OCI-M2 (cell line): ENCODE results near the gene MFNG.

Source experiments
- DNase-seq: peaks from one replicate; lab custom pipeline; 2025; ENCODE audit not compliant: unreplicated experiment; lab: John Stamatoyannopoulos, UW

The MFNG gene

DNA sequence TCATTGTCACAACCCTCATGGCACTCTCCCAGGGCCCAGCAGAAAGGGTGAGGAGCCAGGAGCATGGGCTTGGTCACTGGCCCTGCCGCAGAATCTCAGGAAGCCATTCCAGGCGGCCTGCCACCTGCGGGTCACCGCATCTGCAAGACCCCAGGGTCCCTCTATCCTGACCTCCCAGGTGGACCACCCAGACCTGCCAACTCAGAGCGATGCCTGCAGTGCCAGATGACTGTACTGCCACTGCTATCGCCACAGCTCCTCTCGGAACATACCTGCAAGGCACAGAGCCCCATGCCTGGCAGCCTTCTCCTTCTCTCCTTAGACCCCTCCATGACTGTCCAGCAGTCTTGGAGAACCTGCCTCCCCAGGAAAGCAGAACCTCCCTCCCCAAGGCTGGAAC, 32.5 kb downstream of the MFNG start:
- no peak for DNase-seq

- DNase-seq: no peak
Observed at GRCh38 chr22:37451218-37451617, 35.0 kb downstream of the MFNG start.

DNA sequence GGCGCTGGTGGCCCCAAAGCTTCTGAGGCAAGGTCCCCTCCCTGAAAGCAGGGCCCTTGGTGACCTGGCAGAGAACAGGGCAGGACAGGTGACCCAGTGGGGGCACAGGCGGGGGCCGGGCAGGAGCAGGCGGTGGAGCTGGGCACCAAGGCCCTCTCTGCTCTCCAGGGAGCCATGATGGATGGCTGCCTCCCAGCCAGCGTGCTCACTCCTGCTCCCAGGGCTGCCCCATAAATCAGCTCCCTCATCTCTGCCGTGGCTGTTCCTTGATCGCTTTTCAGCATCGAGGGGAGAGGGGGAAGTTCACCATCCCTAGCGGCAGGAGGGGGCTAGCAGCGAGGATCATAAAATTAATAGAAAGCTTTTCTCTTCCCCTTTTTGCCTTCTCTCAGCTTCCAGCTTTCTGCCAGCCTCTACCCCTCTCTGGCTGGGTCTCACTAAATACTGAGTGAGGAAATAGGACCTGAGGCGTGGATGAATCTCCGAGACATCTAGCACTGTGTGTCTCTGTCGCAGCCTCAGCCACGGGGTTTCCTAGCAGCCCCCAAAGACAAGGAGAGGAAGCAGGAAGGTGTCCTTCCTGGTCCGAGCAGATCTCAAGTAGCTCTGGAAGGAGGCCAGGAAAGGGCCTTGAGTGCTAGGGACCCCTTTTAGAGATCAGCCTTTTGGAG, 36.7 kb downstream of the MFNG start:
- DNase-seq: no peak

DNA sequence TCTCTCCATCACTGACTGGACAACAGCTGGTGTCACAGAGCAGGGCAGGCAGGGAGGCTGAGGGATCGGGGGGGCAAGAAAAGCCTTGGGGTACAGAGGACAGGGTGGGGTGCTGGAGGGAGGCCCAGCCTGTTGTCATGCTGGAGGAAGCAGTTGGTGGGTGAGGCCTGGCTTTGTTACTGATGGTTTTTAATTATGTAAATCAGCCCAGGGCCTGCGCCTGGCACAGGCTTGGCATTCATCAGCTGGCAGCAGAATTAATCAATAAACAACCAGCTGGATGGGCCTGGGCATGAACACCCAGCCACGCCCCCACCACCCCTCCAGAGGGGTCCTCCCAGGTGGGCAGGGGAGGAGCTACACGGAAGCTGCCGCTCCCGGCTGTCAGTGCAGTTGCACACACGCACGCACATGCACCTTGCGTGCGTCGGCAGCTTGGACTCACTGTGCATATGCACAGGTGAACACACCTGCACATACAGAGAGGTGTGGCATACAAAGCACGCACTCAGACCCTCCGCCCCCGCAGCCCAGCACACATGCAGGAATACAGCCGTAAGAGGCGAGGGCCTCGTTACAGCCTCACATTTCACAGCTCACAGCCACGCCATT, 37.6 kb downstream of the MFNG start:
- no peak for DNase-seq

- DNase-seq: no peak
Observed at GRCh38 chr22:37445501-37445900, 40.7 kb downstream of the MFNG start.

GRCh38 chr22:37443977-37444376, 42.2 kb downstream of the MFNG start:
- DNase-seq: no peak

- DNase-seq: no peak
Observed at GRCh38 chr22:37443086-37443485, 43.1 kb downstream of the MFNG start.

GRCh38 chr22:37442537-37442936, 43.6 kb downstream of the MFNG start:
- no peak for DNase-seq

DNA sequence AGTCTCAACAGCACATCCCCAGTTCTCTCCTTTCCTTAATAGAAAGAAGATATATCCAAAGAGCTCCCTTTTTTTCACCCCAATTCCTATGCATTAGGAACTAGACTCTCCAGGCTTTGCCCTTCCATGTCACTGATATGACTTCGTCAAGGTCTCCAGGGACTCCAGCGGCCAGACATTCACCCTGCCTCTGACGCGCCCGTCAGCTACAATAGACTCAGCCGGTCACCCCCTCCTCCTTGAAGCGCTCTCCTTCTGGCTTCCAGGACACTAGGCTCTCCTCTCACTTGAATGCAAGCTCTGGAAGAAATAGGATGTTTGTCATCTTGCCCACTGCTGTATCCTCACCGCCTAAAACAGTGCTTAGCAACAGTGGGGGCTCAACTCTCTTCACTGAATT, 44.0 kb downstream of the MFNG start:
- no peak for DNase-seq

GRCh38 chr22:37440875-37441274, 45.3 kb downstream of the MFNG start:
- no peak for DNase-seq

- DNase-seq: no peak
Observed at GRCh38 chr22:37439347-37439746, 46.8 kb downstream of the MFNG start.

DNA sequence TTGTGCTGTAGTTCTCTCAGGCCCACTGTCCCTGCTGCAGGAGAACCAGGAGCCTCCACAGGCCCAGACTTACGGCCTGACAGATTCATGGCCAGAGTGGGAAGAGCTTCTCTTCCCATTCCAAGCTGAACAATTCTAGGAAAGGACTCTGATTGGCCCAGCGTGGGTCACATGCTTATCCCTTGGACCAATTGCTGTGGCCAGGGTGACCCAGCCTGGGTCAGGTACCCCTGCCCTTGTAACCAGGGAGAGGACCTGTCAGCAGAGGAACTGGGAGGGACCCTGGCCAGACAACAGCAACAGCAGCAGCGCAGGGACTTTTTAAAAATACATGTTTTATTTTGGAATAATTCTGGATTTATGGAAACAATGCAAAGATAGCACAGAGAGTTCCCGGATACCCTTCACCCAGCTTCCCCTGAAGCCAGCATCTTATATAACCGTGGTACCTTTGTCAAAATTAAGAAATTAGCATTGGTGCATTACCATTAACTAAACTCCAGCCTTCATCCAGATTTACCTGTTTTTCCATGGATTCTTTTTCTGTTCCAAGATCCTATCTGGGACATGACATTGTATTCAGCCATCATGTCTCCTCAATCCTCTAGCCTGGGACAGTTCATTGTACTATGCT, 50.1 kb downstream of the MFNG start:
- DNase-seq: no peak

- no peak for DNase-seq
Observed at GRCh38 chr22:37433786-37434185, 52.4 kb downstream of the MFNG start.

- no peak for DNase-seq
Observed at GRCh38 chr22:37432708-37433054, 53.5 kb downstream of the MFNG start.

DNA sequence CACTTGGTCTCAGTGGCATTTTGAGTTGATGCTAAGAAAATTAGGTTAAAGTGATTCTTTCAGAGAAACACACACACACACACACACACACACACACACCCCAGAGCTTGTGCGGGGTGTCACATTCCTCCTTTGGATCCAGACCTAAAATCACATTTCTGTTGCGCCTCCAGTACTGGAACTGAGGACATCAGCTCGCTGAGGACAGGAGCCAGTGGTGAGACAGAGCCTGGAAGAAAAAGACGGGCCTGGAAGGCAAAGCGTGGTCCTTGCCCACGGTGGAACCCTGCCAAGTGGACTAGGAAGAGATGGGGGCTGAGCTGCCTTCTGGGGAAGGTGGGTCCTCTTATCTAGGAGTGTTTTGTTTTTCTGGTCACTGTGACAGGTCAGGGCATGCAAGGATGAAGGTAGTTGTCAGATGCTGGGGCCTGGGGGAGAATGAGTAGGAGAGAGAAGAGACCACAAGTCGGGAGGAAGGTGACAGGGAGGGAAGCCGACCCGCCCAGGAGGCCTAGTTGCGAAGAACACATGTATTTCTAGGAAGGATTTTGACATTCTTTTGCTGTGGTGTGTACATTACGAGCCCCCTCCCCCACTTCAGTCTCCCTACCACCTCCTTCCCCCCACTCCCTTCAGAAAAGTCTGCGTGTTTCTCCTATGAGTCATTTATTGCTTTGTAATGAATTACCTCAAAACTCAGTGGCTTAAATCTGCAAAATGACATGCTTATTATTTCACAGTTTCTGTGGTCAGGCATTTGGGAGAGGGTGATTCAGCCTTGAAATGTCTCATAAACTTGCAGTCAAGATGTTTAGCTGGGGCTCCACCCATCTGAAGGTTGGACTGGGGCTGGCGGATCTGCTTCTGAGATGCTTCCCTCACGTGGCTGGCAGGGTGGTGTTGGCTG, 54.1 kb downstream of the MFNG start:
- DNase-seq: no peak

- DNase-seq: no peak
Observed at GRCh38 chr22:37431366-37431765, 54.8 kb downstream of the MFNG start.

DNA sequence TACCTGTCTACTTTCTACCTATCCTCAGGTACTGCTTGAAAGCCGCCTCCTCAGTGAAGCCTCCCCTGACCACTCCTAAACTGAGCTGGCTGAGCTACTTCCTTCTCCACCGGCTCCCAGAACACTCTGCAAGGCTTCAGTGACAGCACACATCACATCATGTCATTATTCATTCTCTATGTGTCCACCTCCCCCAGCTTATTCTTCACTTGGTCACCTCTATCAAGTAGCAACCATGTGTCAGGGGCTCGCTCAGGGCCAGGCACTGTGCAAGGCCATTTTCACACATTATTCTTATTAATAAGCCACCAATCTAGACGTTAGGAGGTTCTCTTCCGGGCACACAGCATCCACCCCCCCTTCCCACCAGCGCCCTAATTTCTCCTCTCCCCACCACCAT, 55.2 kb downstream of the MFNG start:
- DNase-seq: no peak

DNA sequence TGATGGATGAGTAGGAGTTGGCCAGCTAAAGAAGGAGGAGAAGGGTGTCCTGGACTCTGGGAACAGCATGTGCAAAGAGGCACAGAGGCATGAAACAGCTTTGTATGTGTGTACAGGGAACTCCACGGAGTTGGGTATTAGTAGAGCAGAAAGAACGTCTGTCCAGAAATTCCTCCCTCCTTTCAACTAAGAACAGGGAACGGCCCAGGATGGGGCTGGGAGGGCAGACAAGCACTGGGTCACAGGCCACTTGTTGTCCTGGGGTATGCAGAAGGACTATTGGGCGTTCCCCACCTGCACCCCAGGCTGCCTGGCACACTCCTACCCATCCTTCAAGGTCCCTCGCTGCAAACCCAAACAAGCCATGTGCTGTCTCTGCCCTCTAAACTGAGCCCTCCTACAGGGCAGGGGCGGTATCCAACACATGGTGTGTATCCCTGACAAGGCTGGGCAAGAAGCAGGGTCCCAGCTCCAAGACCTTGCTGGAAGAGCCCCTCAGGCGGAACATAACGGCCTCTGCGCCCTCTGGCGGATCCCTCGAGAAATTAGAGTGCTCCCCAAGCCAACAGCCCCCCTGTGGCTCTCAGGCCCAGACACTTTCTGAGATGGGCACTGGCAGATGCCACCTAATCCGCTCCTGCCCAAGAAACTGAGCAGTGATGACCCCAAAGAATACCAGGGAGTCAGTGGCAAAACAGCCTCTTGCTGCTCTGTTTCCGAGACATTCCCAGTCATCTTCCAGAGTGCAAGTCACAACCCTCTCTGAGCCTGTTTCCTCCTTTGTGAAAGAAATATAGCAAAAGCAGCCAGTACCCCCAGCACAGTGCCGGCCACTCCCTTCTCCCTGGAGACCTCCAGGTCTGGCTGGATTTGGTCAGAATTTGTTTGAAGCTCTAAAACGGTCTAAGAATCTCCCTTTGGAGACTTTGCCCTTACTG, 57.3 kb downstream of the MFNG start:
- peak; percentile 3 for DNase-seq

DNA sequence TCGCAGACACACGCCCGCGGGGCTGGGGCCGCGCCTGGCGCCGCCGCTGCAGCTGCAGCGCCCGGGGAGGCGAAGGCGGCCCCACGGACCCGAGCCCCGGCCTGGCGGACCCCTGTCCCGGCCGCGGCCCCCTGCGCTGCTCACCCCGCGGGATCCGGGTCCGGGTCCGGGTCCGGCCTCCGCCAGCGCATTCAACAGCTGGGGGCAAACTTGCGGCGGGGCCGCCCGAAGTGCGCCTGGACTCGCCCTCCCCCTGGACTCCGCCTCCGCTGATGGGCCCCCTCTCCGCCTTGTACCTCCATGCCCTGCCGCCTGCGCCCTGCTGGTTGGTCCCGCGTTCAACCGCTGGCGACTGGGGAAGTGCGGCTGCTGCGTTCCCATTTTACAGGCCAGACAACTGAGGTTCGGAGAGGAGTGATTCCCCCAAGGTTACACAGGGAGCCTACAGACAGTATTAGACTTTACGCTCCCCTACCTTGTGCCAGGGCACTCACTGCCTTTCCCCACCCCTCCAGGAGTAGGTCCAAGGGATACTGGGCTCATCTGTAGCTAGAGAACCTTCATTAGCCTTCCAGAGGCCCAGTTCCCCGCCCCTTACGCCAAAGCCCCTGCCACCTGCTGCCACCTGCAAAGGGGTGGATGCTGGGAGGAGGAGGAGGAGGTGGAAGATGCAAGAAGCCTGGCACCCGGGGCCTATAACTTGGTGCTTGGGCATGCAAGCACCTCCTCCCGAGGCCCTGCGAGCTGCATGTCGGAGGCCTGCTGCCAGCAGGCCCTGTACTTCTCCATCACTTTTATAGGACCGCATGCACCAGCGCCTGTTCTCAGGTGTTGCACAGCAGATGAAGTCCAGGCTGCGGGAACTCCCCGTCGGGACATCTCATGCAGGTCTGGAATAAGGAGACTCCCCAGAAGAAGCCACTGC, 58.2 kb downstream of the MFNG start:
- DNase-seq: no peak
